Measurements from ENCODE around the gene RPS6KA5.

The RPS6KA5 gene

DNA sequence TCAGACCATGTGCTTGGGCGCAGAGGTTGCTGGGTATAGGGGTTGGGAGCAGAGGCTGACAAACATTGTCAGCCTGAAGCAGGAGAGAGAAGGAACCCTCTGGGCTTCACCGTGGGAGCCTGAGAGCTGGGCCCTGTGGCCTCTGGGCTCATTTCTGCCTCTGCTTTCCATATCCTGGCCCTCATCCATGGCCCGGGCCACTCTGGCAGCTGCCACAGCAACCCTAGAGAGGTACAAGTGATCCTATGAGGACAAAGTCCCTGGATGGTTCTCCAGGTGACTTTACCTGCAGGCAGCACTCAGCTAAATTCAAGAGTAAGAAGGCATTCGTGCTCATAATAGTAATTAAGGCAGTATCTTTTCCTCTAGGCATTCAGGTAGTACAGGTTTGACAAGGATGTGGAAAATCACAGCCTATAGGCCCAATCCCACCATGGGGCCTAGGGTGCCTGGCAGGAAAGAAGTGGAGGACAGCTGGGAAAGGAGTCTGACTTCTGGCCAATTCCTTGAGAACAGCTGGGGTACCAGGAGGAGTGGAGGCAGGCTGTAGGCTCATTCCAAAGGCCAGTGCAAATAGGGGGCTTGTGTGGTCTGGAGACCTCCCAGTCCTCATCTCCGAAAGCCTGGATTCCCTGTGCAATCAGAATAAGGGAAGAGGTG lies 240.6 kb downstream of the RPS6KA5 start:
- Histone ChIP-seq H3K27me3 (ENCODE audit: control insufficient read depth in 1 of 2, insufficient read depth in 2 of 2, low read length in 2 of 2) (no peaks in the 10 kb centered on the region), H3K9ac (ENCODE audit: low read length in 2 of 2) (no peak overlapping the region), H3K4me1 (ENCODE audit: control insufficient read depth, insufficient read depth, low read length) (peaks cover 12% of the 10 kb centered on the region), H3K27ac (ENCODE audit: low read length) (no peak overlapping the region), H3K9me3 (ENCODE audit: control insufficient read depth in 2 of 2, low read length in 2 of 2) (peaks cover 0 to 4% of the 10 kb centered on the region in 2 donors), H3K4me3 (ENCODE audit: low read length in 2 of 2) (no peak overlapping the region), H3K36me3 (ENCODE audit: control insufficient read depth in 2 of 2, insufficient read depth in 2 of 2, low read length in 2 of 2) (no peaks in the 10 kb centered on the region)

DNA sequence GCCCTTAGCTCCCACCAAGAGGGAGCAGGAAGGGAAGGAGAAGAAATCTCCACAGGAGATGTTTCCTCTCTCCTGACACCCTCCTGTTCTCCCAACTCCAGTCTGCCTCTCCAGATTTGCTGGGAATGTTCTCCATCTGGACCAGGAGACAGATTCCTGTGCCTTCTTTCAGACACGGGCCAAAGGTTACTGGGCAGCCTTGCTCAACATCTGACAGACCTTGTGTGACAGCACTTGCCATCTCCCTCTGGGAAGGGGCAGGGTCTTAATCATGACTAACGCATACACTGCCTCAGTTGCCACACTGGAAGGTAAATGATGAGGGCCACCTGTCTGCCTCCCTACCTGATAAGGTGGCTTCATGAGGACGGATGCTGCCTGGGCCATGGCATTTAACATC lies 241.7 kb downstream of the RPS6KA5 start:
- Histone ChIP-seq H3K27me3 (ENCODE audit: control insufficient read depth in 1 of 2, insufficient read depth in 2 of 2, low read length in 2 of 2) (no peaks in the 10 kb centered on the region), H3K27ac (ENCODE audit: low read length) (no peak overlapping the region), H3K4me3 (ENCODE audit: low read length in 2 of 2) (no peak overlapping the region), H3K4me1 (ENCODE audit: control insufficient read depth, insufficient read depth, low read length) (peaks cover 21% of the 10 kb centered on the region), H3K9me3 (ENCODE audit: control insufficient read depth in 2 of 2, low read length in 2 of 2) (no peaks in the 10 kb centered on the region), H3K9ac (ENCODE audit: low read length in 2 of 2) (no peak overlapping the region), H3K36me3 (ENCODE audit: control insufficient read depth in 2 of 2, insufficient read depth in 2 of 2, low read length in 2 of 2) (no peaks in the 10 kb centered on the region)

DNA sequence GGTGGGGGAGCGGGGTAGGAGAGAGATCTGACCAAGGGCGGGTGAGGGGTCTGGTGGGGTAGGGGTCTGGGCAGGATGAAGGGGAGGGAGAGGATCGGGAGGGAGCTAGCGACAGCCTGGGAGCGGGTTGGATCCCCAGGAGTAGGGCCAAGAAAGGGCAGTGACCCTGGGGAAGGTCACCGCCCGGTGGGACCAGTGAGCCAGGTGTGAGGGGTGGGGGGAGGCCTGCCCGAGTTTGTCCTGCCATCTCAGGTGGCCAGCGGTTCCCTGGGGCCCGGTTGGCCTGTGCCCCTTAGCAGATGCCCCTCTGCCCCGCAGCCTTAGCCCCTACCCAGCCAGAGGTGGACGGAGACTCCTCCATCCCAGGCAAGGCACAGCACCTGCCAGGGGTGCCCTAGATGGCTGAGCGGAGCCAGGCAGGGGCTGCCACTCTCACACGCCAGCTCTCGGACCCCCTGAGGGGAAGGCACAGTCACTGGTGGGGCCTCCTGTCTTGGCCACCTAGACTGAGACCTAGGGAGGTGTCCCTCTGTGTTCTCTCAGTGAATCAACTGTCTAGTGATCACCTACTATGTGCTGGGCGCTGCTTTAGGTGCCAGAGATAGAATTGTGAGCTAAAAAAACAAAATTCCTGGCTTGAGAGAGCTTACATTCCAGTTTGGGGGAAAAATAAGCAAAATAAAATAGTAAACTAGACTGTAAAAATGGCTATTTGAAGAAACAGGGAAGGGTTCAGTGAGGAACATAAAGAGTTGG lies 243.6 kb downstream of the RPS6KA5 start:
- peak overlapping the region in 1 of 2 donors; percentile 10 for H3K9ac ChIP-seq (ENCODE audit: low read length in 2 of 2)
- H3K4me1 ChIP-seq (ENCODE audit: control insufficient read depth, insufficient read depth, low read length): peaks cover 24% of the 10 kb centered on the region
- no peaks in the 10 kb centered on the region for H3K36me3 ChIP-seq (ENCODE audit: control insufficient read depth in 2 of 2, insufficient read depth in 2 of 2, low read length in 2 of 2)
- H3K9me3 ChIP-seq (ENCODE audit: control insufficient read depth in 2 of 2, low read length in 2 of 2): no peaks in the 10 kb centered on the region
- no peaks in the 10 kb centered on the region for H3K27me3 ChIP-seq (ENCODE audit: control insufficient read depth in 1 of 2, insufficient read depth in 2 of 2, low read length in 2 of 2)
- H3K27ac ChIP-seq (ENCODE audit: low read length): no peak overlapping the region
- H3K4me3 ChIP-seq (ENCODE audit: low read length in 2 of 2): peak overlapping the region in 1 of 2 donors; percentile 40

DNA sequence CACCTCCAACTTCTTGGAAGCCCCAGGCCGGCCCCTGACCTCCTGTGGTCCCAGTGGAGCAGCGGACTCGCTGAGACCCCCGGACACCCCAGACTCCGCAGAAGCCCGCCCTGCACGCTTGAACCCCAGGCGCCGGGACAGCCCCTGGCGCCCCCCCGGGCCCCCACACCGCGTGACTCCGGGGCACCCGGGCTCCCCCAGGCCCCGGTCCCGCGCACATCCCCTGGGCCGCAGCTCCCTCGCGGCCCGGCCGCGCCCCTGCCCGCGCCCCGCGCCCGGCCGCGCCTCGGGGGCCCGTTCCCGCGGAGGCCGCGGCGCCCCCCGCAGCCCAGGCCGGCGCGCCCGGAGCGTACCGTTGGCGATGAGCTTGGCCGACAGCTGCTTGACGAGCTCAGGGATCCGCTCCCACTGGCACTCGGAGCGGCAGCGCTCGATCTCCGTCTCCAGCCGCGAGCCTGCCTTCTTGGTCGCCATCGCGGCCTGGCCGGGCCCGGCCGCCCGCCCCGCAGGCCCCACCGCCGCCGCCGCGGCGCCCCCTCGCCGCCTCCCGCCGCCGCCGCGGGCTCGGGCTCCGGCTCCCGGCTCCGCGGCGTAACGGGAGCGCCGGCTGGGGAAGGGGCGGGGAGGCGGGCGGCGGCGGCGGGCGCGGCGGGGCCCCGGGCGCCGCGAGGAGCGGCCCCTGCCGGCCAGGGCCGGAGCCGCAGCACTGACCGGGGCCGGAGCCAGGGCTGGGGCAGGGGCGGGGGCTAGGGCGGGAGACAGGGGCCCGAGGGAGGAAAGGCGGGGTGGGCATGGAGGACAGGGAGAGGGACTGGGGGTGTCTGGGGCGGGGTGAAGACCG lies 244.4 kb downstream of the RPS6KA5 start, which contains the start of gene TTC7B:
TTC7B (minus strand) TSS at position 609 of the 841 bp plus-strand sequence; CDS start at position 474, 135 bp downstream.
- no peaks in the 10 kb centered on the region for H3K36me3 ChIP-seq (ENCODE audit: control insufficient read depth in 2 of 2, insufficient read depth in 2 of 2, low read length in 2 of 2)
- peaks cover 24% of the 10 kb centered on the region for H3K4me1 ChIP-seq (ENCODE audit: control insufficient read depth, insufficient read depth, low read length)
- H3K9ac ChIP-seq (ENCODE audit: low read length in 2 of 2): peak within 1 kb of the TSS; percentile 66 to 82
- no peaks in the 10 kb centered on the region for H3K27me3 ChIP-seq (ENCODE audit: control insufficient read depth in 1 of 2, insufficient read depth in 2 of 2, low read length in 2 of 2)
- peak within 1 kb of the TSS; percentile 67 to 89 for H3K4me3 ChIP-seq (ENCODE audit: low read length in 2 of 2)
- H3K9me3 ChIP-seq (ENCODE audit: control insufficient read depth in 2 of 2, low read length in 2 of 2): no peaks in the 10 kb centered on the region
- no peak within 1 kb of the TSS for H3K27ac ChIP-seq (ENCODE audit: low read length)

DNA sequence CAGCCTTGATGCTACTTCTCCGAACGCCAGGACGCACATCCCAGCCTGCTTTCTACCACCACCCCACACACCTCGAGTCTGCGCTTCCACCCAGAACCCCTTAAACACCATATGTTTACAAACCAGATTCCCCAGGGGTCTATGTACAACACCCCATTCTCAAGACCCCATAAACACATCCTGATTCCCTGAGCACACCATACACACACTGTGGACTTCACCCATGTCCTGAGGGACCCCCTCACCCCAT lies 244.9 kb downstream of the RPS6KA5 start:
- Histone ChIP-seq H3K9me3 (ENCODE audit: control insufficient read depth in 2 of 2, low read length in 2 of 2) (no peaks in the 10 kb centered on the region), H3K27ac (ENCODE audit: low read length) (no peak overlapping the region), H3K4me1 (ENCODE audit: control insufficient read depth, insufficient read depth, low read length) (peaks cover 22% of the 10 kb centered on the region), H3K36me3 (ENCODE audit: control insufficient read depth in 2 of 2, insufficient read depth in 2 of 2, low read length in 2 of 2) (no peaks in the 10 kb centered on the region), H3K27me3 (ENCODE audit: control insufficient read depth in 1 of 2, insufficient read depth in 2 of 2, low read length in 2 of 2) (no peaks in the 10 kb centered on the region), H3K9ac (ENCODE audit: low read length in 2 of 2) (peak overlapping the region; percentile 66 to 82), H3K4me3 (ENCODE audit: low read length in 2 of 2) (peak overlapping the region; percentile 67 to 89)

DNA sequence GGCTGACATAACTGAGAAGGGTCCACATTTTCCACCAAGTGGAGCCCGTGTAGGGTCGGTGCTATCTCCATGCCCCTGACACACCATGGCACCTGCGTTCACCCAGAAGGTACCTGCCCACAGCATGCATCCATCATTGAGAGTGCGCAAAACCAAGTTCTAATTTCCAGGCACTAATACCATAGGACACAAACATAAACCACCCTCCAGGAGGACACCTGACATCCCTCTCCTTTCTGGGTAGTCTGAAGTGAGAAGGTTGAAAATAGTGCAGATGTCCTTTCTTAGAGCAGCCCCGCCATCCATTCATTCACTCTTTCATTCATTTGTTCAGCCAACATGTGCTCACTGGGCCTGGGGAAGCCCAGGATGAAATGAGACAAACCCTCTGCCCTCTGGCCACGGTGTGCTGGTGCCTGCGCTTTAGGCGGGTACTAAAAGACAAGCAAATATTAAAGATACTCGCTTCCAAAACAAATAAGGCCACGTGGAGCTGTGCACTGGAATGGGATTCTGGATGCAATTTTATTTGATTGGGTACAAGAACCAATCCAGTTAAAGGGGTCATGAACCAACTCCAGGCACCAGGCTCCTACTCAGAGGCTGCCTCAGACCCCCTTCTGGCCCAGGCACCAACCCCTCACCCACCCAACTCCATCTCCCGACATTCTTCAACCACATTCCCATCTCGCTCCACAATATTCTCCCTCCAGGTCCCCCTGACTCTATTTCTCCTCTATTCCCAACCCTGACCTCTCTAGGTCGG lies 245.5 kb downstream of the RPS6KA5 start:
- H3K4me1 ChIP-seq (ENCODE audit: control insufficient read depth, insufficient read depth, low read length): peaks cover 26% of the 10 kb centered on the region
- H3K4me3 ChIP-seq (ENCODE audit: low read length in 2 of 2): peak overlapping the region; percentile 67 to 89
- no peaks in the 10 kb centered on the region for H3K9me3 ChIP-seq (ENCODE audit: control insufficient read depth in 2 of 2, low read length in 2 of 2)
- H3K9ac ChIP-seq (ENCODE audit: low read length in 2 of 2): peak overlapping the region; percentile 66 to 82
- no peaks in the 10 kb centered on the region for H3K27me3 ChIP-seq (ENCODE audit: control insufficient read depth in 1 of 2, insufficient read depth in 2 of 2, low read length in 2 of 2)
- no peak overlapping the region for H3K27ac ChIP-seq (ENCODE audit: low read length)
- no peaks in the 10 kb centered on the region for H3K36me3 ChIP-seq (ENCODE audit: control insufficient read depth in 2 of 2, insufficient read depth in 2 of 2, low read length in 2 of 2)

DNA sequence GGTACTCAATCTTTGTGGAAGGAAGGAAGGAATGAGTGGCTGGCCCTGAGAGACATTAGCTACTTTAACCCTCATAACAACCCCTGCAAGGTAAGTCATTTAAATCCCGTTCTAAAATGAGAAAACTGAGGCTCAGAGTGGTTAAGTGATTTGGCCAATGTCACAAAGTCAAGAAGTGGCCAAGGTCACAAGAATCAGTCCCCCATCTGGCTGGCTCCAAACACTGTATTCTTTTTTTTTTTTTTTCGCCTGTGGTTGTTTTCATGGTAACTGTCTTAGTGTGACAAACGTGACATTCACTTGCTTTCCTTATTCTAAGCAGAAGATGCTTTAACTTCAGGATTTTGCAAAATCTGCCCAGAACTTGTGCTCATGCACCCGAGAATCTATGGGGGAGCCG lies 247.0 kb downstream of the RPS6KA5 start:
- Histone ChIP-seq H3K27ac (ENCODE audit: low read length) (no peak overlapping the region), H3K4me1 (ENCODE audit: control insufficient read depth, insufficient read depth, low read length) (peaks cover 29% of the 10 kb centered on the region), H3K4me3 (ENCODE audit: low read length in 2 of 2) (no peak overlapping the region), H3K27me3 (ENCODE audit: control insufficient read depth in 1 of 2, insufficient read depth in 2 of 2, low read length in 2 of 2) (no peaks in the 10 kb centered on the region), H3K36me3 (ENCODE audit: control insufficient read depth in 2 of 2, insufficient read depth in 2 of 2, low read length in 2 of 2) (no peaks in the 10 kb centered on the region), H3K9me3 (ENCODE audit: control insufficient read depth in 2 of 2, low read length in 2 of 2) (no peaks in the 10 kb centered on the region), H3K9ac (ENCODE audit: low read length in 2 of 2) (no peak overlapping the region)

DNA sequence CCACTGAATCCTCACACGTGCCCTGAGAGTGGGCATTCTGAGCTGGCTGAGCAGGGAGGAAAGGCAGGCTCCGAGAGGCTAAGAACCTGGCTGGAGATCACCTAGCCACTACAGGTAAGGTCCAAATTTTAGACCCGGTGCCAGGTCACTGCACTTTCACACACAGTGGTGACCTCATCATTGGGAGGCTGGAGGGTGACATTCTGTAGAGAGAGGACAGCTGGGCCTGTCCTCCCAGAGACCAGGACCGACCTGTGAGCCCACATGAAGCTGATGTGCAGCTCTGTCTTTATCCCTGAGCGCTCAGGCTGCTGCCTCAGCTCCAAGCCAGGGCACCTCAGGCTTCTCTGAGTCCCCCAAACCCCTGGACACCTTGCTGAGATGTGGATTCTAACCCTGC lies 248.3 kb downstream of the RPS6KA5 start:
- Histone ChIP-seq H3K4me1 (ENCODE audit: control insufficient read depth, insufficient read depth, low read length) (peaks cover 41% of the 10 kb centered on the region), H3K9ac (ENCODE audit: low read length in 2 of 2) (no peak overlapping the region), H3K4me3 (ENCODE audit: low read length in 2 of 2) (no peak overlapping the region), H3K27ac (ENCODE audit: low read length) (no peak overlapping the region), H3K36me3 (ENCODE audit: control insufficient read depth in 2 of 2, insufficient read depth in 2 of 2, low read length in 2 of 2) (no peaks in the 10 kb centered on the region), H3K27me3 (ENCODE audit: control insufficient read depth in 1 of 2, insufficient read depth in 2 of 2, low read length in 2 of 2) (no peaks in the 10 kb centered on the region), H3K9me3 (ENCODE audit: control insufficient read depth in 2 of 2, low read length in 2 of 2) (no peaks in the 10 kb centered on the region)

DNA sequence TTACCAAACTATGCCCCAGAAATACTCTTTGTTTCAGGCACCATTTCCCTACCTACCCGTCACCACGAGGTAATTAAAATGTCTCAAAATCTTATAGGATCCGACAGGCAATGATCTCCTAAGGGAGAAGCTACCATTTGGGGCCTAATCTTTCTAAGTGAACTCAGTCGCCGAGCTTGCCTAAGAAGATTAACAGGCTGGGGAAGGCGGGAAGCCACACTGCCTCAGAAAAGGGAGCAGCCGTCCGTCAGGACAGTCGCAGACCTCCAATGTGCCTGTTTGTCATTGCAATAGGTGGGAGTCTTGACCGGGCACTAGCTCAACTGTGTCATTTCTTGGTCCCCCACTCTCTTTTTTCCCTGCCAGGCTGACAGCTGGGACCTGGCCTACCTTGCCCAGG lies 248.8 kb downstream of the RPS6KA5 start:
- Histone ChIP-seq H3K4me1 (ENCODE audit: control insufficient read depth, insufficient read depth, low read length) (peaks cover 42% of the 10 kb centered on the region), H3K36me3 (ENCODE audit: control insufficient read depth in 2 of 2, insufficient read depth in 2 of 2, low read length in 2 of 2) (no peaks in the 10 kb centered on the region), H3K9me3 (ENCODE audit: control insufficient read depth in 2 of 2, low read length in 2 of 2) (no peaks in the 10 kb centered on the region), H3K4me3 (ENCODE audit: low read length in 2 of 2) (no peak overlapping the region), H3K9ac (ENCODE audit: low read length in 2 of 2) (no peak overlapping the region), H3K27me3 (ENCODE audit: control insufficient read depth in 1 of 2, insufficient read depth in 2 of 2, low read length in 2 of 2) (no peaks in the 10 kb centered on the region), H3K27ac (ENCODE audit: low read length) (no peak overlapping the region)

DNA sequence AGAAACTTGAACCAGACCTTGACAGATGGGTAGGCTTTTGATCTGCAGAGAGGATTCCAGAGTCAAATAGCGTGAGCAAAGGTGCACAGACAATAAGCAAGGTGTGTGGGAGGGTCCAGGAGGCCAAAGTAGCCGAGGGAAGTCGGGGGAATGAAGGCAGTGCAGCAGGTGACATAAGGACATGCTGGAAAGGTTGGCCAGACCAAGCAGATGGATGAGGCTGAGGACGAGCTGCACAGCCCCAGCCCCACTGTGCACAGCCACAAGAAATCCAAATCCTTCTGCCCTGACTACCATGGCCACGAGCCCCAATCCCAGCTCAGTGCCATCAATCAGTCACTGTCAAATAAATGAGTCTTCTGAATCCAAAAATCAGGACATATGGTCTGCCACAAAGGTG lies 249.6 kb downstream of the RPS6KA5 start:
- no peak overlapping the region for H3K27ac ChIP-seq (ENCODE audit: low read length)
- peaks cover 46% of the 10 kb centered on the region for H3K4me1 ChIP-seq (ENCODE audit: control insufficient read depth, insufficient read depth, low read length)
- H3K9ac ChIP-seq (ENCODE audit: low read length in 2 of 2): no peak overlapping the region

More for the DNA sequence above, 249.6 kb downstream of the RPS6KA5 start:
- Histone ChIP-seq H3K36me3 (ENCODE audit: control insufficient read depth in 2 of 2, insufficient read depth in 2 of 2, low read length in 2 of 2) (no peaks in the 10 kb centered on the region), H3K27me3 (ENCODE audit: control insufficient read depth in 1 of 2, insufficient read depth in 2 of 2, low read length in 2 of 2) (no peaks in the 10 kb centered on the region), H3K9me3 (ENCODE audit: control insufficient read depth in 2 of 2, low read length in 2 of 2) (no peaks in the 10 kb centered on the region), H3K4me3 (ENCODE audit: low read length in 2 of 2) (no peak overlapping the region)

Data from stomach smooth muscle (tissue), 2 donors.